ENCODE results near the gene IWS1.
A peak's percentile ranks its signal among the peaks of the same experiment; 100 is the strongest.

IWS1 gene

DNA sequence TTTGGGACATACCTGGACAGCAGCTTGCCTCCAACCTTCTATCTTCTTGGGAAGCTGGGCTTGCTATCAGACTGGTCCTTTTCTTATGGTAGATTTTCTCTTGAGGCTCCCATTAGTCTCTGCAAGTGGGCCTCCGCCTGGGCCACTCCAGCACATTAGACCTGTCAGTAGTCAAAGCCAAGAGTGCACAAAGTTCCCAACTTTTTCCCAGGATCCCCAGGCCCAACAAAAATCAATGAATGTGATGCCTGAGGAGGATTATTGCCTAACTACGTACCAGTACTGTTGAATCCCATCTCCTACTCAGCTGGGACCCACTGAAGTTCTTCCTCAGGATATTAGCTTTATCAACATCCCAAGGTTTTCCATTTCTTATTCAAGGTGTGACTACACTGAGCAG lies 56.3 kb downstream of the IWS1 start:
- TF ChIP-seq, protein P1, sequence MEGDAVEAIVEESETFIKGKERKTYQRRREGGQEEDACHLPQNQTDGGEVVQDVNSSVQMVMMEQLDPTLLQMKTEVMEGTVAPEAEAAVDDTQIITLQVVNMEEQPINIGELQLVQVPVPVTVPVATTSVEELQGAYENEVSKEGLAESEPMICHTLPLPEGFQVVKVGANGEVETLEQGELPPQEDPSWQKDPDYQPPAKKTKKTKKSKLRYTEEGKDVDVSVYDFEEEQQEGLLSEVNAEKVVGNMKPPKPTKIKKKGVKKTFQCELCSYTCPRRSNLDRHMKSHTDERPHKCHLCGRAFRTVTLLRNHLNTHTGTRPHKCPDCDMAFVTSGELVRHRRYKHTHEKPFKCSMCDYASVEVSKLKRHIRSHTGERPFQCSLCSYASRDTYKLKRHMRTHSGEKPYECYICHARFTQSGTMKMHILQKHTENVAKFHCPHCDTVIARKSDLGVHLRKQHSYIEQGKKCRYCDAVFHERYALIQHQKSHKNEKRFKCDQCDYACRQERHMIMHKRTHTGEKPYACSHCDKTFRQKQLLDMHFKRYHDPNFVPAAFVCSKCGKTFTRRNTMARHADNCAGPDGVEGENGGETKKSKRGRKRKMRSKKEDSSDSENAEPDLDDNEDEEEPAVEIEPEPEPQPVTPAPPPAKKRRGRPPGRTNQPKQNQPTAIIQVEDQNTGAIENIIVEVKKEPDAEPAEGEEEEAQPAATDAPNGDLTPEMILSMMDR (conservative IDR thresholded peaks at IDR 0.05; ENCODE audit: low read depth, low read length) = no peak
- no peak for DNase-seq (ENCODE audit: low read depth)
- H3K4me3 ChIP-seq (ENCODE audit: low read depth, low read length) = no peak overlapping the region

DNA sequence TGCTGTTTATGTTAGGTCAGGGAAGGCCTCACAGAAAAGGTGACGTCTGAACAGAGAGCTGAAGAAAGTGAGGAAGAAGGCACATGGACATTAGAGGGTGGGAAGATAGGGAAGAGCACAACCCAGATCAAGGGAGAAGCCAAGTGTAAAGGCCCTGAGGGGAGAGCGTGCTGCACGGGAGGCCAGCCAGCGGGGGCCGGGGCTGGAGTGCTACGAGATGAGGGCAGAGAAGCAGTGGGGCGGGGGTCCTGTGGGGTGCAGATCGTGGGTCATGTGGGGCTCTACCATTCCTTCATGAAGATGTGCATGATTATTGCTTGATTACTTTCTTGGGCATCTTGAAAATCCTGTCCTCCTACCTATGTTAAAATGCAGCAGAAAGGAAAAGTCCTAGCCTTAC lies 57.2 kb downstream of the IWS1 start:
- H3K4me3 ChIP-seq (ENCODE audit: low read depth, low read length) = no peak overlapping the region
- DNase-seq (ENCODE audit: low read depth) = no peak
- TF ChIP-seq, protein P1 (conservative IDR thresholded peaks at IDR 0.05; ENCODE audit: low read depth, low read length) = no peak

DNA sequence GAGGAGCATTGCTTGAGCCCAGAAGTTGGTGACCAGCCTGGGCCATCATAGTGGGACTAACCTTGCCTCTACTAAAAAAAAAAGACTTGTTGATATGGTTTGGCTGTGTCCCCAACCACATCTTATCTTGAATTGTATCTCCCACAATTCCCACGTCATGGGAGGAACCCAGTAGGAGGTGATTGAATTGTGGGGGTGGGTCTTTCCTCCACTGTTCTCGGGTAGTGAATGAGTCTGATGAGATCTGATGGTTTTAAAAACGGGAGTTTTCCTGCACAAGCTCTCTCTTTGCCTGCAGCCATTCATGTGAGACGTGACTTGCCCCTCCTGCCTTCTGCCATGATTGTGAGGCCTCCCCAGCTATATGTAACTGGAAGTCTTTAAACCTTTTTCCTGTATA lies 61.0 kb downstream of the IWS1 start:
- H3K4me3 ChIP-seq (ENCODE audit: low read depth, low read length) = no peak overlapping the region
- TF ChIP-seq, protein P1 (conservative IDR thresholded peaks at IDR 0.05; ENCODE audit: low read depth, low read length) = no peak
- DNase-seq (ENCODE audit: low read depth) = no peak

DNA sequence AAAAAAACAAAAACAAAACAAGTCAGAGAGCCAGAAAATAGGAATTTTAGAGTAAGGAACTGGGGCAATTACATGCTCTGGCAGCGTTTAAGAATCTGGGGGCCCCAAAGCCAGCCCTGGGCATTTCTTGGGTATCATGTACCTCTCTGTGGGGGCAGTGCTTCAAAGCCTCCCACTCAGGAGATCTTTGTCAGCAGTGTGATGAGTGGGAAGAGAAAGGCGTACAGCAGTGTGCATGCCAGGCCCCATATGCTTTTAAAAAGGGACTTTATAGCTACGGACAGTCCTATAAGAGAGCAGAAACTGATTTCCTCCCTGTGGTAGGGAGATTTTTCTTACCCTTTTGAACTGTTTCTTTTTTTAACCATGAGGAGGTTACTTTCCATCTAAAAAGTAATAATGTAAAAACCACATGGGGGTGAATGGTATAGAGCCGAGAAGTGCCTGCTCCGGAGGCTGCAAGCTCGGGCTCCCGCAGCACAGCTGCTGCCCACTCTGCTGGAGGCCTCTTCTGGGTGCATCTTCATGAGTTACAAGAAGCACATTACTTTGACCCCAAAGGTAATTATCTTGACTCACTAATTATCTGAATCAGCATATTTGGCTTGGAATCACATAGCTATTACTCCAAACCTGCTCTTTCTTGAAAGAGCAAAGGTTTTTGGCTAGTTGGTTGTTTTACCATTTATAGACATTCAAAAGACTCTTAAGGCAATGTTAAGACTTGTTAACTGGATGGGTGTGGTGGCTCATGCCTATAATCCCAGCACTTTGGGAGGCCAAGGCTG lies 61.6 kb downstream of the IWS1 start:
- DNase-seq (ENCODE audit: low read depth) = no peak
- no peak overlapping the region for H3K4me3 ChIP-seq (ENCODE audit: low read depth, low read length)
- TF ChIP-seq, protein P1 (conservative IDR thresholded peaks at IDR 0.05; ENCODE audit: low read depth, low read length) = no peak

DNA sequence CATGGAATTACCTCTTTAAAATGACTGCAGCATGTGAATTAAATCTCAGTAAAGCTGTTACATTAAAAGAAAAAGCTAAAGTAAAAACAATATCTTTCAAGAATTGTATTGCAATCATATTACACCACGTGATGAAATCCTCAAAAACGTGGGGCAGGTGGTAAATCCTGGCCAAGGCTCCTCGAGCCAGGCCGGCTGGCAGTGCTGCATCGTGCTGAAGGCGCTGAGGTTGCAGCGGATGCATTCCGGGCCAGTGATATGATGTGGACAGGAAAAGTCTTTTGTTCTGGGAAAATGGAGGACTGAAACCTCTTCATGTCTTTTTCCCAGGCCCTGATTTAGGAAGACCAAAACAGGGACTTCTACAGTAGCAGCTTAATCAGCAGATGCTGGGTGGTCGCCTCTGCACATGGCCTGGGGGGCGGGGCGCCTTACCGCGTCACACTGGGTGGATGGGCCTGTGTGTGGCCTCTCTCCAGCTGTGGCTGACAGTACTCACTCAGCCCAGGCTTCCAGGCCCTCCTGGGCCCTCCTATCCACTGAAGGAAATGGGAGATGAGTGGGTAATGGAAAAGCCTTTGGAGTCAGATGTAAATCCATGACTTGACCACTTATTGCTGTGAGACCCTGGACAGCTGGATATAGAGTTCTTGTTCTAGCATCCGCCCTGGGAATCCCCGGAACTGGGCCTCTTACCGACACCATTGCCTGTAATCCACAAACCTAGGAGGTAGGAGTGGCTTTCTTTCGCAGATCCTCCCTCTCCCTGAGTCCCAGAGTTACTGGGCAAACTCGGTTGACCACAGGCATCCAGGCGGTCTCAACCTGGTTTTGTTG lies 62.9 kb downstream of the IWS1 start:
- peak; percentile 16 for DNase-seq (ENCODE audit: low read depth)
- TF ChIP-seq, protein P1 (conservative IDR thresholded peaks at IDR 0.05; ENCODE audit: low read depth, low read length) = no peak
- no peak overlapping the region for H3K4me3 ChIP-seq (ENCODE audit: low read depth, low read length)

DNA sequence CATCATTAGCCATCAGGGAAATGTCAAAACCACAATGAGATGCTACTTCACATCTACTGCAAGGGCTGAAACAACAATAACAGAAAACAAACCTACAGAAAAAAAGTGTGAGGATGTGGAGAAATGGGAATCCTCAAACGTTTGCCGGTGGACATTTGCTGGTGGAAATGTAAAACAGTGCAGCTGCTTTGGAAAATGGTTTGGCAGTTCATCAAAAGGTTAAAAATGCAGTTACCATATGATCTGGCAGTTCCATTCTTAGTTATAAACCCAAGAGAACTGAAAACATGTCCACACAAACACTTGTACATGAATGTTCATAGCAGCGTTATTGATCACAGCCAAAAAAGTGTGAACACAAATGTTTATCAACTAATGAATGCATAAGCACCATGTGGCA lies 63.8 kb downstream of the IWS1 start:
- H3K4me3 ChIP-seq (ENCODE audit: low read depth, low read length) = no peak overlapping the region
- no peak for DNase-seq (ENCODE audit: low read depth)
- TF ChIP-seq, protein P1 (conservative IDR thresholded peaks at IDR 0.05; ENCODE audit: low read depth, low read length) = no peak
